Hematopoietic multipotent progenitor cell treated with erythropoietin and hydrocortisone succinate and interleukin-3 and kit ligand, for 4 days (in vitro differentiated cells): Measurements from ENCODE around the gene HES1.

Experiments
- DNase-seq: peaks from one replicate; pipeline ENCODE4 v3.0.0-alpha.2; 2015

HES1 gene

DNA sequence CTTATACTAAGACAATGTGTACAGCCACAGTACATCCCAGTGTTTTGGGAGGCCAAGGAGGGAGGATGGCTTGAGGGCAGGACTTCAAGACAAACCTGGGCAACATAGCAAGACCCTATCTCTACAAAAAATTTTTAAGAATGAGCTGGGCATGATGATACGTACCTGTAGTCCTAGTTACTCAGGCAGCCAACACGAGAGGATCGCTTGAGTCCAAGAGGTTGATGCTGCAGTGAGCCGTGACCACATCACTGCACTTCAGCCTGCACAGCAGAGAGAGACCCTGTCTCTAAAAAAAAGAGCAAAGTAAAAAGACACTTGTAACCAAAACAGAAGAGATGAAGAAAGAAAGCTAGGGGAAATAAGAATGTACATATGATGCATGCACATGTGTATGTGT is 38.5 kb downstream of the HES1 start:
- DNase-seq = no peak

DNA sequence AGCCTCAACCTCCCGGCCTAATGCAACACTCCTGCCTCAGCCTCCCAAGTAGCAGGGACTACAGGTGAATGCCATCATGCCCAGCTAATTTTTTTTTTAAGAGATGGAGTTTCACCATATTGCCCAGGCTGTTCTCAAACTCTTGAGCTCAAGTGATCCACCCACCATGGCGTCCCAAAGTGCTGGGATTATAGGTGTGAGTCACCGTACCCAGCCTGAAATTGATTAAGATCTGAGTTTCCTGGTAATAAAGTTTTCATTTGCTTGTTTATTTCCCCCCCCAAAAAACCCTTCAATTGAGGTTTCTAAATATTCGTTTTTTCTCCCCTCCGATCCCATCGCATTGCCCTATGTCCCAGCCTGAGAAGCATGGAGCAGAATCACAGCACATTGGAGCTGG is 39.0 kb downstream of the HES1 start:
- no peak for DNase-seq

- no peak for DNase-seq
Observed at GRCh38 chr3:194176274-194176991, 40.5 kb downstream of the HES1 start.

DNA sequence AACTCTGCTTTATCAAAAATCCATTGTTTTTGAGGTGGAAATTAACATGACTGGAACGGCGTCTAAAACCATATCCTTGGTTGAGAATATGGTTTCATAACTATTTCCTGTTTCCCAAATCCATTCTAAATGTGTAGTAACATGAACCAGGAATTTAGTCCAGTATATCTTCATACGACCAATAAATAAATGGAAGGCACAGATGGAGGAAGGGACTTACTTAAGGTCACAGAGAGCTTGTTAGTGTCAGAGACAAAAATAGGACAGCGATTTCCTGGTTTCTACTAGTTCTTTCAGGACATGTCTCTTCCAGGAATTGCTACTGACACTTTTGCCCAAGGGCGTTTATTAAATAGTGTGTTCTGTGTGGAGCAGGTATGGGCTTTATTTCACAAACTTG is 41.2 kb downstream of the HES1 start:
- DNase-seq = no peak

GRCh38 chr3:194178128-194178527 is 42.2 kb downstream of the HES1 start:
- no peak for DNase-seq

- DNase-seq = no peak
Observed at GRCh38 chr3:194178669-194179068, 42.7 kb downstream of the HES1 start.

DNA sequence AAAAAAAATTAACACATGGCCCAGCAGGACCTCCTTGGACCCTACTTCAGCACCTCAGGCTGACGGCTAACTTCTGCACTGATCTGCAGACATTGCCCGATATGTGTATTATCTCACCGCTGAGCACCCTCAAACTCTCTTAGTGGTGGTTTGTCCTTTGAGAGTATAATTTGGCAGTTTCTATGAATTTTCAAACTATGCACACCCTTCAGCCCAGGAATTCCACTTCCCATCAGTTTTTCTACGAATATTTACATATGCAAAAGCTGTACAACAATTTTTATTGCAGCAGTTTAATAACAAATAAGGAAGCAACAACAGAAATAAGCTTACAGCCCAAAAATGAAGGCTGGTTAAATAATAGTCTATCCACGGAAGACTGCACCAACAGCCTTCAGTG is 44.6 kb downstream of the HES1 start:
- no peak for DNase-seq

DNA sequence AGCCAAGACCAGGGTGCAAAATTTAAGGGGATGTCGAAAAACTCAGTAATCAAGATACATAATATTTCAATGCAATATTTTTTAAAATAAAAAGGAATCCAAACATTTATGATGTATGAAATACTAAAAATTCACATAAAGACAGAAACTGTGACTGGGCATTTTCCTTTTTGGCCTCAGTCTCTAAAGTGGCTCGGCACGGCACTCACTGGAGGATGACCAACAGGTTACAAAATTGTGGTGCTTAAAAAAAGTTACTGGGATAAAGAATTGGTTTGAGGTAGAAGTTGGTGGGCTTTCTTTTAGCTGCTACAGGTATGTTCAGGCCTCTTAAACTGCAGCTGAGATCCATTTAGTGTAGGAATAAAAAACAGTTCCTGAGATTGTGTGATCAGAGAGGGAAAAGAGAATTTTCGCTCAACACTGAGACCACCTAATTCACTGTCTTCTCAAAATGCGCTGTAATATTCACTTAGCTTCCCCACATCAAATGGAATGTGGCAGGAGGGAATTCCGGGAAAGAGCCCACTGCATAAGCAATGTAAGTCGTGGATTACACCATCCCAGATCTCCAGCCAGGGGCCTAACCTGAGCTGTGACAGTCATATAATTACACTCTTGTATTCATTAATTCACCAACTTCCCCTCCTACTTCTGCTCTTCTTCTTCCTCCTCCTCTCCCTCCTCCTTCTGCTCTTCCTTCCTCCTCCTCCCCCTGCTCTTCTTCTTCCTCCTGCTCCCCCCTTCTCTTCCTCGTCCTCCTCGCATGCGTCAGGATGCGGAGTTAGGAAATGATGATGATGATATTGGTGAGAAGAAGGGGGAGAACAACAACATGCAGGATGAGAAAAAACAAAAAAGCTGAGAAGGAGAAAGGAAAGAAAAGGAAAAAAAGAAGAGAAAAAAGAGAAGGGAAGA is 45.9 kb downstream of the HES1 start:
- DNase-seq = no peak

- DNase-seq = no peak
Observed at GRCh38 chr3:194183271-194183670, 47.3 kb downstream of the HES1 start.

DNA sequence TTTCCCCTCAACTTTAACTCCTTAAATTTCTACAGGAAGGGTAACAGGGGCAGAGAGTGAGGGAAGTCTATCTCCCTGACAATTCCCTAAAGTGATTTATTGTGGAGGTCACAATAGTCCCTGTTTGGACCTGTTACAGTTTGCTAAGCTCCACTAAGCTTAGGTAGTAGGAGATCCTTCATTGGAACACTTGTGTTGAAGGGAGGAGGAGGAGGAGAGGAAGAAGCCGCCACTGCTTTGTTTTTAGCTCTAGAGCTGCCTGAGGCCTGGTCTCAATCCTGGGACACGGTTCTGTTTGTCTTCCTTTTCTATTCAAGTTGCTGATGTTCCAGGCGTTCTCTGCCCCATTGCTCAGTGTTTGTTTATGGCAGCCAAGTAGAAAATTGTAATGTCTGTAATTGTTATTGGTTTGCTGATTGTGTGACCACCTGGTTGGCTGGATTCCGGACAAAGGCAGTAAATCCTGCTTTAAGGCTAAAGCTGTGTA is 48.4 kb downstream of the HES1 start:
- DNase-seq = no peak

- no peak for DNase-seq
Observed at GRCh38 chr3:194184801-194185200, 48.9 kb downstream of the HES1 start.

DNA sequence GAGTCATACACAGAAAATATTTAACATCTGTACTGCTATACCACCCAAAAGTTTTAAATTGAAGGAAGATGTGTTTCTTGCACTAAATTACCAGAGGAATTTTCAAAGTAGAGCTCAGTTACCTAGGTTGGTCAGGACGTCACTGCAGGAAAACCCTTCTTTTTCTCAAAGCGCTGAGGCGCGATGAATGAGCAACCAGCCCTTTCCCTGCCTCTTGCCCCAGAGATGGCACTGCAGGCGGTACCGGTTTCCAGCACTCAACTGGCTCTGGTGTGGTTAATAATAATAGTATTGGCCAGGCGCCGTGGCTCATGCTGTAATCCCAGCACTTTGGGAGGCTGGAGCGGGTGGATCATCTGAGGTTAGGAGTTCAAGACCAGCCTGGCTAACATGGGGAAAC is 49.3 kb downstream of the HES1 start:
- no peak for DNase-seq

DNA sequence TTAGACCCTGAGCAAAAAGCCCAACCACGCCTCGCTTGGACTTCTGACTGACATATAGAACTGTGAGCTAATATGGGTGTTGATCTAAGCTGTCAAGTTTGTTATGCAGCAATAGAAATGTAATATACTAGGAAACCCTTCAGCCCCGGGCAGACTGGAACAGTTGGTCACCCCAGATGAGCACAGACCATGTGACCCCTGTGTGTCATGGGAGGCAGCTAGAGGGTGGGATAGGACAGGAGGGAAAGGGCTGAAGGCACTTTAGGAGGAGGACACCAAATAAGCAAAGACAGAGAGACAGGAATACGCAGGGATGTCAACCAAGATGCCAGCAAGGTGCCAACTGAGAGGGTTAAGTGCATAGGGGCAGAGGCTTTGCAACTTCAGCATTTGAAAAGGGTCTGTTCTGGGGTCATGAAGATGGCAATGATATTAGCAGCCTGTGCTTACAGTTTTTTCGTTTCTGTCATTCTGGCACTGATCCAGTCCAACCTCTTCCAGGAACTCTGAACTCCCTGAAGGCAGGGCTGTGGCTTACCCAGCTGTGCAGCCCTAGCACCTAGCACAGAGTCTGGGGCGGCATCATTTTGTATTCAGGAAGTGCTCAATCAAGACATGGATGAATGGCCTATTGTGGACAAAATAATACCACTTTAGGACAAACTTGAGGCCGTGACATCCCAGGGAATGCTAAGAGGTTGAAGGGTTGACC is 51.4 kb downstream of the HES1 start:
- DNase-seq = peak; percentile 48
